Progenitor cell of endocrine pancreas (in vitro differentiated cells): ENCODE measurements around the gene CYP20A1. TPM values are rescaled to one million over a fixed set of nuclear protein-coding genes. Genes with fewer than 3 reads are reported as not detected.

ENCODE experiments used
- DNase-seq: peaks from one replicate; pipeline ENCODE4 v3.0.0; 2021; ENCODE audit warnings: low spot score; ENCODE audit not compliant: unreplicated experiment
- H3K27ac Mint-ChIP-seq: 2 replicates; pipeline ENCODE4 v1.8.0; 2021; ENCODE audit warnings: mild to moderate bottlenecking, moderate library complexity, mixed read lengths
- H3K27me3 Mint-ChIP-seq: 2 replicates; pipeline ENCODE4 v1.8.0; 2021; ENCODE audit warnings: mixed read lengths
- H3K36me3 Mint-ChIP-seq: 2 replicates; pipeline ENCODE4 v1.8.0; 2022; ENCODE audit warnings: mixed read lengths; ENCODE audit not compliant: insufficient read depth
- H3K4me1 Mint-ChIP-seq: 2 replicates; pipeline ENCODE4 v1.8.0; 2021; ENCODE audit warnings: low read depth, mixed read lengths
- H3K4me3 Mint-ChIP-seq: 2 replicates; pipeline ENCODE4 v1.8.0; 2021; ENCODE audit warnings: low read depth, mild to moderate bottlenecking, moderate library complexity, mixed read lengths
- H3K9me3 Mint-ChIP-seq: 2 replicates; pipeline ENCODE4 v1.8.0; 2021; ENCODE audit warnings: low read depth, mixed read lengths
- CTCF ChIP-seq: fragments of 200-600 bp; sonication (generic); IDR thresholded peaks from one replicate; pipeline ENCODE4 v1.5.0; 2021; ENCODE audit warnings: antibody characterized with exemption, mild to moderate bottlenecking; ENCODE audit not compliant: unreplicated experiment
- total RNA-seq: library from RNA; stranded (reverse); gene quantifications from 2 replicates; pipeline ENCODE4 v1.2.1, GENCODE V29; 2021

The CYP20A1 gene
- total RNA-seq, 1 donor from 2014 or later: 25.4 TPM

DNA sequence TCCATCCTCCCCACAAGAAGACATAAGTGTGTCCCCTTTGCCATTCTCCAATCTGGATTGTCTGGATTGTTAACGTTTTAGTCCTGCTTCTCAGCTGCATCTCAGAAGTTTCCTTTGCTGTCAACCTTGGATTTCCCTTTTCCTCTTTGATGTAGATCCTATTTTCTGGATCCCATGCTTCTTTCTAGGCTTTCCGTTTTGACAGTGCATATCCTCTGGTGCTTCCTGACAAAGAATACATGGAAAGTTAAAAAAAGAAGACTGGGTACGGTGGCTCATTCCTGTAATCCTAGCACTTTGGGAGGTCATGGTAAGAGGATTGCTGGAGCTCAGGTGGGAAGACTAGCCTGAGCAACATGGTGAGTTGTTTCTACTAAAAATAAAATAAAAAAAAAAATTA, 116.1 kb downstream of the CYP20A1 start:
- TF ChIP-seq CTCF: no peak
- Mint-ChIP-seq H3K27ac (no peak overlapping the region), H3K4me3 (no peak overlapping the region)

More for the DNA sequence above, 116.1 kb downstream of the CYP20A1 start:
- peaks cover 4% of the 10 kb centered on the region for H3K9me3 Mint-ChIP-seq
- H3K4me1 Mint-ChIP-seq: peaks cover 5% of the 10 kb centered on the region
- no peaks in the 10 kb centered on the region for H3K27me3 Mint-ChIP-seq
- DNase-seq: no peak
- peaks cover 24% of the 10 kb centered on the region for H3K36me3 Mint-ChIP-seq

Other genes with a start within 250 kb of the CYP20A1 start
- 30.5 and 30.9 TPM in 2 replicates for gene NBEAL1, start 224.1 kb upstream of the CYP20A1 start, total RNA-seq
- 102 and 111 TPM in 2 replicates for gene ABI2, start 89.4 kb downstream of the CYP20A1 start, total RNA-seq